ENCODE results near the gene ABHD2.

ABHD2 gene

GRCh38 chr15:89107984-89108383 is 19.7 kb downstream of the ABHD2 start:
- Histone ChIP-seq H3K4me1 (ENCODE audit: insufficient read depth, low read length) (no peaks in the 10 kb centered on the region), H3K36me3 (ENCODE audit: insufficient read depth, low read length) (peaks cover 5% of the 10 kb centered on the region; the same call in 1 of the 2 replicates), H3K27ac (ENCODE audit: low read length) (no peak overlapping the region), H4K20me1 (ENCODE audit: insufficient read depth, low read length) (no peaks in the 10 kb centered on the region), H3K9ac (ENCODE audit: low read depth, low read length) (no peak overlapping the region), H3K4me3 (ENCODE audit: low read depth in 1 of 2, low read length in 2 of 2) (no peak overlapping the region), H3K4me2 (ENCODE audit: insufficient read depth, low read length) (no peak overlapping the region), H3K9me3 (ENCODE audit: insufficient read depth, low read length, severe bottlenecking) (no peaks in the 10 kb centered on the region), H2AFZ (ENCODE audit: low read depth, low read length) (no peak overlapping the region), H3K79me2 (ENCODE audit: insufficient read depth, low read length) (no peaks in the 10 kb centered on the region; the same call in 1 of the 2 replicates), H3K27me3 (ENCODE audit: insufficient read depth, low read length, poor library complexity) (no peaks in the 10 kb centered on the region)
- no peak for ATAC-seq (ENCODE audit: insufficient read depth, low read depth)
- DNase-seq: no peak
- TF ChIP-seq EZH2 (IDR thresholded peaks at IDR 0.05; ENCODE audit: borderline replicate concordance, low read depth, low read length, severe bottlenecking) (no peak), CTCF (IDR thresholded peaks at IDR 0.05; ENCODE audit: borderline replicate concordance, extremely low read depth, low read length, poor library complexity, severe bottlenecking) (no peak)

- Histone ChIP-seq H3K79me2 (ENCODE audit: insufficient read depth, low read length) (no peaks in the 10 kb centered on the region; the same call in 1 of the 2 replicates), H3K27ac (ENCODE audit: low read length) (no peak overlapping the region), H3K9ac (ENCODE audit: low read depth, low read length) (no peak overlapping the region), H2AFZ (ENCODE audit: low read depth, low read length) (no peak overlapping the region), H3K4me1 (ENCODE audit: insufficient read depth, low read length) (no peaks in the 10 kb centered on the region), H3K27me3 (ENCODE audit: insufficient read depth, low read length, poor library complexity) (no peaks in the 10 kb centered on the region), H3K4me3 (ENCODE audit: low read depth in 1 of 2, low read length in 2 of 2) (no peak overlapping the region), H3K36me3 (ENCODE audit: insufficient read depth, low read length) (peaks cover 5% of the 10 kb centered on the region; the same call in 1 of the 2 replicates), H3K4me2 (ENCODE audit: insufficient read depth, low read length) (no peak overlapping the region), H4K20me1 (ENCODE audit: insufficient read depth, low read length) (no peaks in the 10 kb centered on the region), H3K9me3 (ENCODE audit: insufficient read depth, low read length, severe bottlenecking) (no peaks in the 10 kb centered on the region)
- ATAC-seq (ENCODE audit: insufficient read depth, low read depth) (no peak), DNase-seq (no peak)
- no peak for TF ChIP-seq CTCF (IDR thresholded peaks at IDR 0.05; ENCODE audit: borderline replicate concordance, extremely low read depth, low read length, poor library complexity, severe bottlenecking)
- no peak for TF ChIP-seq EZH2 (IDR thresholded peaks at IDR 0.05; ENCODE audit: borderline replicate concordance, low read depth, low read length, severe bottlenecking)
Measured at GRCh38 chr15:89108835-89109234, 20.6 kb downstream of the ABHD2 start.

- H2AFZ ChIP-seq (ENCODE audit: low read depth, low read length): no peak overlapping the region
- no peak overlapping the region for H3K27ac ChIP-seq (ENCODE audit: low read length)
- H3K9ac ChIP-seq (ENCODE audit: low read depth, low read length): no peak overlapping the region
- no peaks in the 10 kb centered on the region; the same call in 1 of the 2 replicates for H3K79me2 ChIP-seq (ENCODE audit: insufficient read depth, low read length)
- ATAC-seq (ENCODE audit: insufficient read depth, low read depth) (no peak), DNase-seq (no peak)
- no peaks in the 10 kb centered on the region for H3K4me1 ChIP-seq (ENCODE audit: insufficient read depth, low read length)
- no peak overlapping the region for H3K4me3 ChIP-seq (ENCODE audit: low read depth in 1 of 2, low read length in 2 of 2)
- no peaks in the 10 kb centered on the region for H4K20me1 ChIP-seq (ENCODE audit: insufficient read depth, low read length)
- TF ChIP-seq CTCF (IDR thresholded peaks at IDR 0.05; ENCODE audit: borderline replicate concordance, extremely low read depth, low read length, poor library complexity, severe bottlenecking): no peak
- TF ChIP-seq EZH2 (IDR thresholded peaks at IDR 0.05; ENCODE audit: borderline replicate concordance, low read depth, low read length, severe bottlenecking): no peak
- H3K27me3 ChIP-seq (ENCODE audit: insufficient read depth, low read length, poor library complexity): no peaks in the 10 kb centered on the region
- H3K4me2 ChIP-seq (ENCODE audit: insufficient read depth, low read length): no peak overlapping the region
- peaks cover 1% of the 10 kb centered on the region; the same call in 1 of the 2 replicates for H3K36me3 ChIP-seq (ENCODE audit: insufficient read depth, low read length)
- no peaks in the 10 kb centered on the region for H3K9me3 ChIP-seq (ENCODE audit: insufficient read depth, low read length, severe bottlenecking)
Measured at GRCh38 chr15:89109238-89109637, 21.0 kb downstream of the ABHD2 start.

- no peaks in the 10 kb centered on the region for H4K20me1 ChIP-seq (ENCODE audit: insufficient read depth, low read length)
- H3K9ac ChIP-seq (ENCODE audit: low read depth, low read length): no peak overlapping the region
- H3K4me2 ChIP-seq (ENCODE audit: insufficient read depth, low read length): no peak overlapping the region
- no peaks in the 10 kb centered on the region; the same call in 1 of the 2 replicates for H3K79me2 ChIP-seq (ENCODE audit: insufficient read depth, low read length)
- no peak for TF ChIP-seq EZH2 (IDR thresholded peaks at IDR 0.05; ENCODE audit: borderline replicate concordance, low read depth, low read length, severe bottlenecking)
- DNase-seq: no peak
- no peak overlapping the region for H3K27ac ChIP-seq (ENCODE audit: low read length)
- no peaks in the 10 kb centered on the region for H3K9me3 ChIP-seq (ENCODE audit: insufficient read depth, low read length, severe bottlenecking)
- H3K36me3 ChIP-seq (ENCODE audit: insufficient read depth, low read length): no peaks in the 10 kb centered on the region
- H3K27me3 ChIP-seq (ENCODE audit: insufficient read depth, low read length, poor library complexity): no peaks in the 10 kb centered on the region
- ATAC-seq (ENCODE audit: insufficient read depth, low read depth): no peak
- no peaks in the 10 kb centered on the region for H3K4me1 ChIP-seq (ENCODE audit: insufficient read depth, low read length)
- H2AFZ ChIP-seq (ENCODE audit: low read depth, low read length): no peak overlapping the region
- no peak overlapping the region for H3K4me3 ChIP-seq (ENCODE audit: low read depth in 1 of 2, low read length in 2 of 2)
Measured at GRCh38 chr15:89110060-89110459, 21.8 kb downstream of the ABHD2 start.

Data from DND-41 (cell line).